ENCODE measurements around the gene APOL5.

- TF ChIP-seq CTCF (IDR thresholded peaks at IDR 0.05), result no peak
- TF ChIP-seq POLR2A (IDR thresholded peaks at IDR 0.05), result no peak
These were observed 6.3 kb upstream of the APOL5 start for GRCh38 chr22:35711336-35711735.

Data from suprapubic skin (tissue), 3 donors.